Measurements from ENCODE around the gene SMARCA2.
A peak's percentile ranks its signal among the peaks of the same experiment; 100 is the strongest.

Gene SMARCA2

DNA sequence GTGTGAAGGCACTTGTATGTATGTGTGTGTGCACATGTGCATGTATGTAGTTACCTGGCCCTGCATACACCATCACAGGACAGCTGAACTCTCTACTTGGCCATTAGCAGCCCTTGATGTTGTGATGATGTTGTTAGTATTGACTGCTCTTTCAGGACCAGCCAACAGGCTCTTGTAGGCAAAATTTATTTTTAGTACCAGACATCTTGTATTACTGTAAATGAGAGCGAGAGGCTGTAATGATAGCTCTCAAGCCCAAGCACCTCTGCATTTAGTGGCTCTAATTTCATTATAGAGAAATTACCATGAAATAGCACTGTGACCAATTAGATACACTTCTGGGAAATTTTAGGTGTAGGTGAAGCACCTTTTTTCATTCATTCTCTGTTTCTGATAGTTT, 158.0 kb downstream of the SMARCA2 start:
- Histone ChIP-seq H3K9me3 (ENCODE audit: control insufficient read depth, insufficient read depth, low read length) (no peaks in the 10 kb centered on the region), H3K27me3 (ENCODE audit: control insufficient read depth, insufficient read depth, low read length) (no peaks in the 10 kb centered on the region), H3K4me1 (ENCODE audit: control insufficient read depth, insufficient read depth, low read length) (no peaks in the 10 kb centered on the region; the same call in 1 of the 2 replicates), H3K36me3 (ENCODE audit: control insufficient read depth, insufficient read depth, low read length) (no peaks in the 10 kb centered on the region), H3K4me3 (ENCODE audit: low read length) (no peak overlapping the region), H3K27ac (ENCODE audit: low read length) (no peak overlapping the region)
- WGBS (ENCODE audit: insufficient coverage, insufficient read length), result no CpG with 5 or more reads among the region's 1 CpG
- no peak for DNase-seq (ENCODE audit: low read depth, low spot score)

DNA sequence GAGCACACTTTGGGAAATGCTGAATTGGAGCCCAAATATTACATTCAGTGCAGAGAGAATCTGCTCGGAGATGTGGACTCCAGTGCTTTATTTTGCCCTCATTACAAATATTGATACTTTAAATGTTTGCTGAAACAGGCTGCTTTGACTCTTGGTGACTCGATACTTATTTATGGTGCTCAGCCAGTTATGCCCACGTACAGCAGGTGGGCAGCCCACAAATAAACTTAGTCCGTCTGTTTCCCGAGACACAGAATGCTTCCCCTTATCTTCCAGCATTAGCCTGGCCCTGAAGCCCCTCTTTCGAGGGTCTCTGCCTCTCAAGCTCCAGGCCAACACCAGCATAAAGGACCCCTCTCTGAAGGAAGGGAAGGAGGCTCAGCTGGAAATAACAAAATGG, 158.7 kb downstream of the SMARCA2 start:
- no peaks in the 10 kb centered on the region for H3K27me3 ChIP-seq (ENCODE audit: control insufficient read depth, insufficient read depth, low read length)
- H3K27ac ChIP-seq (ENCODE audit: low read length), result no peak overlapping the region
- no peaks in the 10 kb centered on the region for H3K36me3 ChIP-seq (ENCODE audit: control insufficient read depth, insufficient read depth, low read length)
- no peak for DNase-seq (ENCODE audit: low read depth, low spot score)
- H3K4me1 ChIP-seq (ENCODE audit: control insufficient read depth, insufficient read depth, low read length), result no peaks in the 10 kb centered on the region; the same call in 1 of the 2 replicates
- H3K4me3 ChIP-seq (ENCODE audit: low read length), result no peak overlapping the region
- H3K9me3 ChIP-seq (ENCODE audit: control insufficient read depth, insufficient read depth, low read length), result no peaks in the 10 kb centered on the region
- no CpG with 5 or more reads among the region's 6 CpGs for WGBS (ENCODE audit: insufficient coverage, insufficient read length)

DNA sequence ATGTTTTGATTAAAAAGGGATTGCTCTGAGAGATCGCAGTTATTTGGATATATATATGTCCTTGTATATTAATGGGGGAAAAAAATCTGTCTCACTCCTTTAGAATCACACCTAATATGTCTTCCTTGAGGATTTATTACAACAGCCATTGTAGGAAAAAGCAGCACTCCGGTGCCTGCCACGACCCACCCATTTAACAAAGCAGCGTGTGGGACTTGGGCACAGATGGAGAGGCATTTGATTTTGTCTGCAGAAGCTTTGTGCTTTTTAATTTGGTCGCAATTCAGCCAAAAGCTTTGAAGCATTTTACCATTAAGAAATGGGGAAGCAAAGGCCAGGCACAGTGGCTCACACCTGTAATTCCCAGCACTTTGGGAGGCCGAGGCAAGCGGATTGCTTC, 159.2 kb downstream of the SMARCA2 start:
- no peak for DNase-seq (ENCODE audit: low read depth, low spot score)
- H3K4me3 ChIP-seq (ENCODE audit: low read length), result no peak overlapping the region
- no peaks in the 10 kb centered on the region; the same call in 1 of the 2 replicates for H3K4me1 ChIP-seq (ENCODE audit: control insufficient read depth, insufficient read depth, low read length)
- WGBS (ENCODE audit: insufficient coverage, insufficient read length), result no CpG with 5 or more reads among the region's 7 CpGs
- H3K27ac ChIP-seq (ENCODE audit: low read length), result no peak overlapping the region
- no peaks in the 10 kb centered on the region for H3K27me3 ChIP-seq (ENCODE audit: control insufficient read depth, insufficient read depth, low read length)
- no peaks in the 10 kb centered on the region for H3K36me3 ChIP-seq (ENCODE audit: control insufficient read depth, insufficient read depth, low read length)
- H3K9me3 ChIP-seq (ENCODE audit: control insufficient read depth, insufficient read depth, low read length), result no peaks in the 10 kb centered on the region

DNA sequence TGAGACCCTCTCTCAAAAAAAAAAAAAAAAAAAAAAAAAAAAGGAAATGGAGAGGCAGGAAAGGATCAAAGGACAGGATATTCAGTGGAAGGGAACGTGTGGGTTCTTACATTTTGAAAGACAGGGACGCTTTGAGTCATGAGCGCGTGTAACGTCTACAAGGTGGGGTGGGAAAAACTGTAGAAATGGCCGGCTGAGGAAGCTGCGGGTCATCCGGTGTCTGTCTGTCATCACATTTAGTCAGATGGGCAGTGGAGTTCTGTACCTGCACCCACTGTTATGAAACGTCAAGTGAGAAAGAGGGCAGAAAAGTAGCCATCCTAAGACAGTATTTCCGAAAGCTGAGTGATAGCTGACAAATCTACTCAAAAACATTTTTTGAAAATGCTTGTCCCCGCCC, 159.8 kb downstream of the SMARCA2 start:
- Histone ChIP-seq H3K27ac (ENCODE audit: low read length) (no peak overlapping the region), H3K4me3 (ENCODE audit: low read length) (no peak overlapping the region), H3K9me3 (ENCODE audit: control insufficient read depth, insufficient read depth, low read length) (no peaks in the 10 kb centered on the region), H3K4me1 (ENCODE audit: control insufficient read depth, insufficient read depth, low read length) (no peaks in the 10 kb centered on the region; the same call in 1 of the 2 replicates), H3K27me3 (ENCODE audit: control insufficient read depth, insufficient read depth, low read length) (no peaks in the 10 kb centered on the region), H3K36me3 (ENCODE audit: control insufficient read depth, insufficient read depth, low read length) (no peaks in the 10 kb centered on the region)
- no peak for DNase-seq (ENCODE audit: low read depth, low spot score)
- no CpG with 5 or more reads among the region's 11 CpGs for WGBS (ENCODE audit: insufficient coverage, insufficient read length)

DNA sequence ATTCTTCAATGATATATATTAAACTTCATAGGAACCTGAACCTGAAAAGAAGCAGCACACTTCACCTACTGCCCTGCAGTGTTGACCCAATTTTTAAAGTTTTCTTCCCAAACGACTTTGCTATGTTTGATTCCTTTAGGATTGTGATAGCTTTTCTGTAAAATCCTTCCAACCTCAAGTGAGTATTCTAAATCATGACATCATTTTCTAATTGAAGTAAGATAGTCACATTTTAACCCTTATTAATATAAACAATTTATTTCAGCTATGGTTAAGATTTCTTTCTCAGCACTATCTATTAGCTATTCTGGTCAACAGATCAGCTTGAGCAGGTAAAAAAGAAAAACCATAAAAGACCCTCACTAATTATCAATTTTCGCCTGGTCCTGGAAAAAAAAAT, 162.0 kb downstream of the SMARCA2 start:
- H3K9me3 ChIP-seq (ENCODE audit: control insufficient read depth, insufficient read depth, low read length), result no peaks in the 10 kb centered on the region
- DNase-seq (ENCODE audit: low read depth, low spot score), result no peak
- no CpG with 5 or more reads among the region's 2 CpGs for WGBS (ENCODE audit: insufficient coverage, insufficient read length)
- H3K4me3 ChIP-seq (ENCODE audit: low read length), result no peak overlapping the region
- no peak overlapping the region for H3K27ac ChIP-seq (ENCODE audit: low read length)
- H3K27me3 ChIP-seq (ENCODE audit: control insufficient read depth, insufficient read depth, low read length), result no peaks in the 10 kb centered on the region
- H3K36me3 ChIP-seq (ENCODE audit: control insufficient read depth, insufficient read depth, low read length), result no peaks in the 10 kb centered on the region
- no peaks in the 10 kb centered on the region; the same call in 1 of the 2 replicates for H3K4me1 ChIP-seq (ENCODE audit: control insufficient read depth, insufficient read depth, low read length)

DNA sequence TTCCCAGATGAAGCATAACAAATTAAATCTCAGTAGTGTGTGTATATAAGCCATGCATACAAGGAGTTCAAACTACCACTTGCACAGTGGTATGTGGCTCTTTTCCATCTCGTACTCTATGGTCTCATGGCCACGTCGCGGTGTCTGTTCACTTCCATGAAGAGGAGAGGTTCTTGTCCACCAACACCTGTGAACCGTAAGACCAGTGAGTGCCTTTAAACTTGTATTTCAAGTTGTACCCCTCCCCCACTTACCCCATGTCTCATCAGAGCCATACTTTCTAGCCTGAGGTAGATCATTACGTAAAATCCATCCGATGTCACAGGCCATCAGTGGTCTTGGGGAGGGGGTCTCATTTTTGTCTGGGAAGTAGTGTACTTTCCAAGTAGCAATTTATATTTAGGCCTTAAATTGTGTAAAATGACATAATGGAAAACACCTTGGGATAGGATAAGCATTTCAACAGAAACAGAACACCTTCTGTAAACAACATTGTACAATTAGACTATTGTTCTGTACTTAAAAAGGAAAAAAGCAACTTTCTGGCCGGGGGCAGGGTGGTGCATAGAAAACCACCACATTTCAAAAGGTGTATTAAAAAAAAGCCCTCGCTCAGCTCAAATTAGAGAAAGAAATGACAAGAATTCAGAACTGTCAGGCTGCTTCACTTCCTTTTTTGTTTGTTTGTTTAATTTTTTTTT, 163.0 kb downstream of the SMARCA2 start:
- Histone ChIP-seq H3K9me3 (ENCODE audit: control insufficient read depth, insufficient read depth, low read length) (no peaks in the 10 kb centered on the region), H3K4me1 (ENCODE audit: control insufficient read depth, insufficient read depth, low read length) (no peaks in the 10 kb centered on the region; the same call in 1 of the 2 replicates), H3K27ac (ENCODE audit: low read length) (no peak overlapping the region), H3K36me3 (ENCODE audit: control insufficient read depth, insufficient read depth, low read length) (no peaks in the 10 kb centered on the region), H3K27me3 (ENCODE audit: control insufficient read depth, insufficient read depth, low read length) (no peaks in the 10 kb centered on the region), H3K4me3 (ENCODE audit: low read length) (no peak overlapping the region)
- WGBS (ENCODE audit: insufficient coverage, insufficient read length), result no CpG with 5 or more reads among the region's 9 CpGs
- no peak for DNase-seq (ENCODE audit: low read depth, low spot score)

DNA sequence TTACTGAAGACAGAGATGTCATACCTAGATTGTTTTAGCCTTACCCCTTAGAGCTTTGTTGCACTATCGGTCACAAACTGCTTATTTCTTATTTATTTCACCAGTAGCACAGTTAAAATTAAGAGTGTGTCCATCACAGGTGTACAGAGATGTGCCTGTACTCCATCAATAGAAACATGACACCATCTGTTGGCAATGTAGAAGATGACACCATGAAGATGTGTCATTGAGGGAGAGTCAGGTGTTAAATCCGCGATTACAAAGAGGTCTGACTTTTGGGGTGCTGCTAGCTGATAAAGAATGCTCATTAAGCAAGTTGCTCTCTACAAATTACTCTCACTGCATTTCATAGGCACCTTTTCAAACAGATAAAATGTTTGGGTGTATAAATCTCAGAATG, 164.4 kb downstream of the SMARCA2 start:
- Histone ChIP-seq H3K27me3 (ENCODE audit: control insufficient read depth, insufficient read depth, low read length) (no peaks in the 10 kb centered on the region), H3K9me3 (ENCODE audit: control insufficient read depth, insufficient read depth, low read length) (no peaks in the 10 kb centered on the region), H3K27ac (ENCODE audit: low read length) (no peak overlapping the region), H3K4me1 (ENCODE audit: control insufficient read depth, insufficient read depth, low read length) (no peaks in the 10 kb centered on the region; the same call in 1 of the 2 replicates), H3K4me3 (ENCODE audit: low read length) (no peak overlapping the region), H3K36me3 (ENCODE audit: control insufficient read depth, insufficient read depth, low read length) (no peaks in the 10 kb centered on the region)
- DNase-seq (ENCODE audit: low read depth, low spot score), result no peak
- WGBS (ENCODE audit: insufficient coverage, insufficient read length), result no CpG with 5 or more reads among the region's 3 CpGs

DNA sequence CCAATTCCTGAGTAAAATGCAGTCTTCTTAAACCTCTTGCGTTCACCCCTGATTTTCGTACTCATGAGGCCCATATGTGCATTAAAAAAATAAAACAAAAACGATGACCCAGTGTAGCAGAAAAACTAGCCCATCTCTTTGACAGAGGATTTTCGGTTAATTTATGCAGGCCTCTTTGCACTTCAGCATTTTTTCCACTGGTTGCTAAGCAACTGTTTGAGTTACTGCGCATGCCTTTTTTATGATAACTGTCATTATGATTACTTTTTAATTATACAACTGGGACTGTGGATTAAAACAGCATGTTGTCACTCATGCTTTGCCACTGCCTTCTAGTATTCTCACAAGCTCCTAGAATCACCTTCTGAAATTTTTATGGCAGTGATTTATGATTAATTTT, 165.0 kb downstream of the SMARCA2 start:
- H3K4me1 ChIP-seq (ENCODE audit: control insufficient read depth, insufficient read depth, low read length), result no peaks in the 10 kb centered on the region; the same call in 1 of the 2 replicates

DNA sequence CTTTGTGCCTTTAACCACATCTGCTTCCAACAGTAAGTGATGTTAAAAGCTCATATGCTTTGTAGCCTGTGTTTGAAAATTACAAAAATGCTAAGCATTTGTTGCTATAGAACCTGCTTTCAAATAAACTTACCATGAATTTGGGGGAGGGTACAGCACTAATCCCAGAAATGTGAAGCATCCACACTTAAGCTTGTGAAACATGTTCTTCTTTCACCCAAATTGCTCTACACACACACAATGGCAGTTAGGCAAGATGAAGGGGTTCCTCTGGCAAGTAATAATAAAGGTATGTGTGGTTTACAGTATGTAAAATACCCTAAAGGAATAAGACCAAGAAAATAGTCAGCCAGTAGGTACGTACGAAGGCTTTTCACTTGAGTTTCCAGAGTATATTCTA, 165.6 kb downstream of the SMARCA2 start:
- no peak for DNase-seq (ENCODE audit: low read depth, low spot score)
- no peaks in the 10 kb centered on the region for H3K9me3 ChIP-seq (ENCODE audit: control insufficient read depth, insufficient read depth, low read length)
- WGBS (ENCODE audit: insufficient coverage, insufficient read length), result no CpG with 5 or more reads among the region's 2 CpGs
- H3K4me3 ChIP-seq (ENCODE audit: low read length), result no peak overlapping the region
- H3K4me1 ChIP-seq (ENCODE audit: control insufficient read depth, insufficient read depth, low read length), result no peaks in the 10 kb centered on the region; the same call in 1 of the 2 replicates
- no peaks in the 10 kb centered on the region for H3K27me3 ChIP-seq (ENCODE audit: control insufficient read depth, insufficient read depth, low read length)
- no peaks in the 10 kb centered on the region for H3K36me3 ChIP-seq (ENCODE audit: control insufficient read depth, insufficient read depth, low read length)
- no peak overlapping the region for H3K27ac ChIP-seq (ENCODE audit: low read length)

More for the DNA sequence above, 165.0 kb downstream of the SMARCA2 start:
- Histone ChIP-seq H3K9me3 (ENCODE audit: control insufficient read depth, insufficient read depth, low read length) (no peaks in the 10 kb centered on the region), H3K27me3 (ENCODE audit: control insufficient read depth, insufficient read depth, low read length) (no peaks in the 10 kb centered on the region), H3K27ac (ENCODE audit: low read length) (no peak overlapping the region), H3K36me3 (ENCODE audit: control insufficient read depth, insufficient read depth, low read length) (no peaks in the 10 kb centered on the region), H3K4me3 (ENCODE audit: low read length) (no peak overlapping the region)
- no peak for DNase-seq (ENCODE audit: low read depth, low spot score)
- no CpG with 5 or more reads among the region's 5 CpGs for WGBS (ENCODE audit: insufficient coverage, insufficient read length)

DNA sequence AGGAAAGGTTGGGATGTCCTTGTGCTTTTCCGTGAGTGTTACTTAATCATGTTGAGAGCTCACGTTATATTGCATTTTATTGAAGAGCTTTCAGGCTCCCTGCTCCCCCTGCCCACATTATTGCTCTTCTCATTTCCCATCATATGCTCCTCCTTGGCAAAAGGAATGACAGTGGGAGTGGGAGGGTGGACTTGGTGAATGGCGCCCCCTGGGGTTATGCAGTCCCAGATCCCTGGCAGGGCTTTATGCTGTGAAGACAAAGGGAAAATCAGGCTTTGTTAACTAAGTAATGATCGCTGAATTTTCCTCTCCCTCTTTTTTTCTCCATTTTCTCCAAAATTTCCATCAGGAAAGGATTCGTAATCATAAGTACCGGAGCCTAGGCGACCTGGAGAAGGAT, 166.6 kb downstream of the SMARCA2 start:
- Histone ChIP-seq H3K9me3 (ENCODE audit: control insufficient read depth, insufficient read depth, low read length) (no peaks in the 10 kb centered on the region), H3K4me3 (ENCODE audit: low read length) (no peak overlapping the region), H3K4me1 (ENCODE audit: control insufficient read depth, insufficient read depth, low read length) (no peaks in the 10 kb centered on the region; the same call in 1 of the 2 replicates), H3K27ac (ENCODE audit: low read length) (no peak overlapping the region), H3K36me3 (ENCODE audit: control insufficient read depth, insufficient read depth, low read length) (no peaks in the 10 kb centered on the region), H3K27me3 (ENCODE audit: control insufficient read depth, insufficient read depth, low read length) (no peaks in the 10 kb centered on the region)
- peak; percentile 58 for DNase-seq (ENCODE audit: low read depth, low spot score)
- WGBS (ENCODE audit: insufficient coverage, insufficient read length), result no CpG with 5 or more reads among the region's 7 CpGs
